Neural cell (in vitro differentiated cells): Measurements from ENCODE around the gene XRRA1. TPM values are rescaled to one million over a fixed set of nuclear protein-coding genes. Genes with fewer than 3 reads are reported as not detected.

Source experiments
- H2AFZ ChIP-seq: fragments of 200-600, 300-800 bp; sonication (generic), shearing (Covaris generic); 2 replicates; pipeline ENCODE4 v1.6.0; 2014; ENCODE audit warnings: low read depth, mild to moderate bottlenecking, antibody characterized with exemption, low read length, moderate library complexity
- H3F3A ChIP-seq: fragments of 200-600 bp; shearing (Covaris generic); 2 replicates; pipeline ENCODE4 v1.6.1; 2016; ENCODE audit warnings: mild to moderate bottlenecking, moderate library complexity, mixed read lengths, antibody characterized with exemption, low read length; ENCODE audit not compliant: insufficient read depth, poor library complexity, severe bottlenecking
- H3K27ac ChIP-seq: fragments of 200-600, 300-800 bp; sonication (generic), shearing (Covaris generic); 2 replicates; pipeline ENCODE4 v1.5.1; 2014; ENCODE audit warnings: mild to moderate bottlenecking, low read length, moderate library complexity
- H3K27me3 ChIP-seq: fragments of 300-800, 200-600 bp; sonication (generic), shearing (Covaris generic); 2 replicates; pipeline ENCODE4 v1.6.0; 2014; ENCODE audit warnings: mild to moderate bottlenecking, low read depth, low read length, moderate library complexity; ENCODE audit not compliant: insufficient read depth
- H3K36me3 ChIP-seq: fragments of 300-800, 200-600 bp; sonication (generic), shearing (Covaris generic); 2 replicates; pipeline ENCODE4 v1.5.1; 2014; ENCODE audit warnings: mild to moderate bottlenecking, antibody characterized with exemption, low read length, moderate library complexity; ENCODE audit not compliant: insufficient read depth
- H3K4me2 ChIP-seq: fragments of 300-800, 200-600 bp; sonication (generic), shearing (Covaris generic); 2 replicates; pipeline ENCODE4 v1.6.0; 2014; ENCODE audit warnings: mild to moderate bottlenecking, low read length
- H3K4me3 ChIP-seq: fragments of 300-800, 200-600 bp; sonication (generic), shearing (Covaris generic); 2 replicates; pipeline ENCODE4 v1.5.1; 2014; ENCODE audit warnings: mild to moderate bottlenecking, low read length, moderate library complexity
- H3K79me2 ChIP-seq: fragments of 200-600 bp; shearing (Covaris generic); replicated peaks from 2 replicates; pipeline ENCODE4 v1.6.0; 2014; ENCODE audit warnings: mild to moderate bottlenecking, low read length, moderate library complexity; ENCODE audit not compliant: insufficient read depth
- H3K9ac ChIP-seq: fragments of 300-800, 200-600 bp; sonication (generic), shearing (Covaris generic); 2 replicates; pipeline ENCODE4 v1.6.1; 2016; ENCODE audit warnings: mild to moderate bottlenecking, low read length, mixed read lengths
- H3K9me2 ChIP-seq: fragments of 200-600 bp; shearing (Covaris generic); 2 replicates; pipeline ENCODE4 v1.6.1; 2016; ENCODE audit warnings: mild to moderate bottlenecking, low read length, mixed read lengths; ENCODE audit not compliant: insufficient read depth
- H3K9me3 ChIP-seq: fragments of 200-600, 300-800 bp; sonication (generic), shearing (Covaris generic); 2 replicates; pipeline ENCODE4 v1.6.1; 2016; ENCODE audit warnings: mild to moderate bottlenecking, mixed run types, low read length, moderate library complexity, mixed read lengths
- H4K20me1 ChIP-seq: fragments of 200-600 bp; shearing (Covaris generic); 2 replicates; pipeline ENCODE4 v1.6.1; 2016; ENCODE audit warnings: mild to moderate bottlenecking, mixed run types; ENCODE audit not compliant: insufficient read depth
- EP300 ChIP-seq: fragments of 450-650 bp; conservative IDR thresholded peaks from 2 replicates; pipeline ENCODE4 v1.6.1; 2014; ENCODE audit warnings: antibody characterized with exemption, mild to moderate bottlenecking, moderate library complexity; ENCODE audit not compliant: poor library complexity, severe bottlenecking
- EZH2 ChIP-seq: fragments of 200-600, 300-800 bp; shearing (Covaris generic), sonication (generic); IDR thresholded peaks from 2 replicates; pipeline ENCODE4 v1.6.1; 2014; ENCODE audit warnings: antibody characterized with exemption, low read length, borderline replicate concordance, mild to moderate bottlenecking; ENCODE audit not compliant: insufficient read depth, poor library complexity, severe bottlenecking
- MXI1 ChIP-seq: fragments of 450-650 bp; conservative IDR thresholded peaks from 2 replicates; pipeline ENCODE4 v1.6.1; 2014; ENCODE audit warnings: antibody characterized with exemption, mild to moderate bottlenecking; ENCODE audit not compliant: poor library complexity, severe bottlenecking
- POLR2AphosphoS5 ChIP-seq: IDR thresholded peaks from 2 replicates; pipeline ENCODE4 v1.6.1; 2012
- RAD21 ChIP-seq: fragments of 450-650 bp; conservative IDR thresholded peaks from 2 replicates; pipeline ENCODE4 v1.6.1; 2014; ENCODE audit warnings: antibody characterized with exemption, mild to moderate bottlenecking, moderate library complexity
- SMC3 ChIP-seq: fragments of 450-650 bp; conservative IDR thresholded peaks from 2 replicates; pipeline ENCODE4 v1.6.1; 2014; ENCODE audit warnings: antibody characterized with exemption, mild to moderate bottlenecking, moderate library complexity; ENCODE audit not compliant: poor library complexity
- TAF1 ChIP-seq: IDR thresholded peaks from 2 replicates; pipeline ENCODE4 v1.6.1; 2012; ENCODE audit warnings: low read depth
- polyA plus RNA-seq: library from polyadenylated mRNA; depleted of rRNA; stranded (reverse); fragments of >200 nt; gene quantifications from 2 replicates; pipeline ENCODE4 v1.2.3, GENCODE V29; 2014
- TF ChIP-seq, protein P1 (sequence below): fragments of 450-650 bp; IDR thresholded peaks from 2 replicates; pipeline ENCODE4 v1.5.1; 2014; ENCODE audit warnings: antibody characterized with exemption, mild to moderate bottlenecking, moderate library complexity; ENCODE audit not compliant: poor library complexity, severe bottlenecking
- TF ChIP-seq, protein P2 (sequence below): IDR thresholded peaks from 2 replicates; pipeline ENCODE4 v1.6.1; 2012; ENCODE audit warnings: borderline replicate concordance

XRRA1 gene
- polyA plus RNA-seq, 1 donor from 2014 or later = 2.7 TPM

DNA sequence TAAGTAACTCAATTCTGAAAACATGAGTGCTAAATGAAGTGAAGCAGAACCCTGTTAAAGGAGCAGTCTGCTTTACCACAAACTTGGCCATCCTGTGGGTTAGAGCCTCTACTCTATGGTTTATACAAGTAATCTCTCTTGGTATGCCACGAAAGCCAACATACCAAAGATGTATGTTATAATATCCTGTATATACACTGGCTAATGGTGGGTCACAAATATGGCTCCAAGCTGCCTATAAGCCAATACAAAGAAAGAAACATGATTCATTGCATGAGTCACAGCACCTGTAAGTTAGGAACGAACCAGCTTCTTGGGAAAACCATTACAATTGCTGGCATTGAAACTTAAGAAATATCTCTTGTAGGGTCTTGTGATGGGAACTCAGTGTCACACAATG, 16.1 kb downstream of the XRRA1 start:
- Histone ChIP-seq H3K4me3 (no peak overlapping the region), H3K27me3 (no peaks in the 10 kb centered on the region), H3K27ac (no peak overlapping the region), H3K79me2 (no peaks in the 10 kb centered on the region), H3K9ac (no peak overlapping the region), H3K36me3 (no peaks in the 10 kb centered on the region), H3K9me2 (no peaks in the 10 kb centered on the region), H3K9me3 (no peaks in the 10 kb centered on the region), H4K20me1 (no peaks in the 10 kb centered on the region), H3F3A (no peaks in the 10 kb centered on the region), H2AFZ (no peak overlapping the region), H3K4me2 (no peak overlapping the region)
- TF ChIP-seq, protein P1, sequence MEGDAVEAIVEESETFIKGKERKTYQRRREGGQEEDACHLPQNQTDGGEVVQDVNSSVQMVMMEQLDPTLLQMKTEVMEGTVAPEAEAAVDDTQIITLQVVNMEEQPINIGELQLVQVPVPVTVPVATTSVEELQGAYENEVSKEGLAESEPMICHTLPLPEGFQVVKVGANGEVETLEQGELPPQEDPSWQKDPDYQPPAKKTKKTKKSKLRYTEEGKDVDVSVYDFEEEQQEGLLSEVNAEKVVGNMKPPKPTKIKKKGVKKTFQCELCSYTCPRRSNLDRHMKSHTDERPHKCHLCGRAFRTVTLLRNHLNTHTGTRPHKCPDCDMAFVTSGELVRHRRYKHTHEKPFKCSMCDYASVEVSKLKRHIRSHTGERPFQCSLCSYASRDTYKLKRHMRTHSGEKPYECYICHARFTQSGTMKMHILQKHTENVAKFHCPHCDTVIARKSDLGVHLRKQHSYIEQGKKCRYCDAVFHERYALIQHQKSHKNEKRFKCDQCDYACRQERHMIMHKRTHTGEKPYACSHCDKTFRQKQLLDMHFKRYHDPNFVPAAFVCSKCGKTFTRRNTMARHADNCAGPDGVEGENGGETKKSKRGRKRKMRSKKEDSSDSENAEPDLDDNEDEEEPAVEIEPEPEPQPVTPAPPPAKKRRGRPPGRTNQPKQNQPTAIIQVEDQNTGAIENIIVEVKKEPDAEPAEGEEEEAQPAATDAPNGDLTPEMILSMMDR = no peak
- TF ChIP-seq EZH2 (no peak), SMC3 (no peak), TAF1 (no peak), POLR2AphosphoS5 (no peak), MXI1 (no peak), RAD21 (no peak), EP300 (no peak)
- TF ChIP-seq, protein P2, sequence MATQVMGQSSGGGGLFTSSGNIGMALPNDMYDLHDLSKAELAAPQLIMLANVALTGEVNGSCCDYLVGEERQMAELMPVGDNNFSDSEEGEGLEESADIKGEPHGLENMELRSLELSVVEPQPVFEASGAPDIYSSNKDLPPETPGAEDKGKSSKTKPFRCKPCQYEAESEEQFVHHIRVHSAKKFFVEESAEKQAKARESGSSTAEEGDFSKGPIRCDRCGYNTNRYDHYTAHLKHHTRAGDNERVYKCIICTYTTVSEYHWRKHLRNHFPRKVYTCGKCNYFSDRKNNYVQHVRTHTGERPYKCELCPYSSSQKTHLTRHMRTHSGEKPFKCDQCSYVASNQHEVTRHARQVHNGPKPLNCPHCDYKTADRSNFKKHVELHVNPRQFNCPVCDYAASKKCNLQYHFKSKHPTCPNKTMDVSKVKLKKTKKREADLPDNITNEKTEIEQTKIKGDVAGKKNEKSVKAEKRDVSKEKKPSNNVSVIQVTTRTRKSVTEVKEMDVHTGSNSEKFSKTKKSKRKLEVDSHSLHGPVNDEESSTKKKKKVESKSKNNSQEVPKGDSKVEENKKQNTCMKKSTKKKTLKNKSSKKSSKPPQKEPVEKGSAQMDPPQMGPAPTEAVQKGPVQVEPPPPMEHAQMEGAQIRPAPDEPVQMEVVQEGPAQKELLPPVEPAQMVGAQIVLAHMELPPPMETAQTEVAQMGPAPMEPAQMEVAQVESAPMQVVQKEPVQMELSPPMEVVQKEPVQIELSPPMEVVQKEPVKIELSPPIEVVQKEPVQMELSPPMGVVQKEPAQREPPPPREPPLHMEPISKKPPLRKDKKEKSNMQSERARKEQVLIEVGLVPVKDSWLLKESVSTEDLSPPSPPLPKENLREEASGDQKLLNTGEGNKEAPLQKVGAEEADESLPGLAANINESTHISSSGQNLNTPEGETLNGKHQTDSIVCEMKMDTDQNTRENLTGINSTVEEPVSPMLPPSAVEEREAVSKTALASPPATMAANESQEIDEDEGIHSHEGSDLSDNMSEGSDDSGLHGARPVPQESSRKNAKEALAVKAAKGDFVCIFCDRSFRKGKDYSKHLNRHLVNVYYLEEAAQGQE = no peak

DNA sequence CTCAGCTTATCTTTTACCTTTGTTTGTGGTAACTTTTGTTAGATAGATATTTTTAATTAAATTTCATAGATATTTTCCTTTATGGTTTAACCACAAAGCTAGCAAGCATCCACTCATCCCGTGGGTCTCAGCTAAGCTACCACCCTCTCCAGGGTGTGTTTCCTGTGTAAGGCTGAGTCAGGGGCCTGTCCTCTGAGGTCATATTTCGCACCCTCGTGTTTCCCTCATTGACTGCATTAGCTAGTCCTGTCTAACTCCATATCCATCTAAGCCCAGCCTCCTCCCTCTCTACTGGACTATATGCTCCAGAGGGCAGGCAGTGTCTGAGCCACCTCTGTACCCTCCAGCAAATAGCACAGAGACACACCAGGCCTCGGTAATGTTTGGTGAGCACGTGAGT, 16.7 kb downstream of the XRRA1 start:
- H3K36me3 ChIP-seq = no peaks in the 10 kb centered on the region
- no peak overlapping the region for H3K4me2 ChIP-seq
- H3K79me2 ChIP-seq = no peaks in the 10 kb centered on the region
- H3K27ac ChIP-seq = no peak overlapping the region
- H3K9me2 ChIP-seq = no peaks in the 10 kb centered on the region
- H2AFZ ChIP-seq = no peak overlapping the region
- H3K27me3 ChIP-seq = no peaks in the 10 kb centered on the region
- no peak overlapping the region for H3K4me3 ChIP-seq
- H3F3A ChIP-seq = no peaks in the 10 kb centered on the region
- no peaks in the 10 kb centered on the region for H3K9me3 ChIP-seq
- H4K20me1 ChIP-seq = no peaks in the 10 kb centered on the region
- no peak for TF ChIP-seq POLR2AphosphoS5
- TF ChIP-seq, protein P1 = no peak
- no peak overlapping the region for H3K9ac ChIP-seq
